H1 (cell line): Measurements from ENCODE around the gene SMARCA5. TPM values are rescaled to one million over a fixed set of nuclear protein-coding genes. Genes with fewer than 3 reads are reported as not detected.

Source experiments
- CTCF ChIA-PET: fragments of 300-600 bp; sonication (Branson Sonifier 250); formaldehyde crosslinking; loops from one replicate; lab custom pipeline; 2021; ENCODE audit not compliant: partially characterized antibody; lab: Charles Lee
- POLR2A ChIA-PET: fragments of 300-600 bp; sonication (Branson Sonifier 250); formaldehyde crosslinking; loops from one replicate; lab custom pipeline; 2021; ENCODE audit warnings: inconsistent platforms; ENCODE audit not compliant: partially characterized antibody; lab: Charles Lee
- DNase-seq, 2 experiments: peaks; one replicate each; pipeline versions ENCODE4 v3.0.0 to v3.0.0-alpha.2; 2010 to 2022; ENCODE audit warnings: low spot score in 2 of 2, low read depth in 1 of 2, mixed read lengths in 1 of 2
- FAIRE-seq: peaks from 2 replicates; lab custom pipeline; 2011; peaks lifted over from hg19 to GRCh38; lab: Jason Lieb, UNC
- H2AFZ ChIP-seq: 2 replicates; pipeline ENCODE4 v1.8.1; 2012; ENCODE audit warnings: low read length, inconsistent platforms
- H2AK5ac ChIP-seq: 2 replicates; pipeline ENCODE4 v1.6.1; 2013; ENCODE audit warnings: low read depth, low read length
- H2BK120ac ChIP-seq: replicated peaks from 2 replicates; pipeline ENCODE3; 2013; ENCODE audit warnings: low read depth, low read length, inconsistent platforms
- H2BK12ac ChIP-seq: 2 replicates; pipeline ENCODE4 v1.6.1; 2013; ENCODE audit warnings: low read depth, low read length
- H2BK15ac ChIP-seq: 2 replicates; pipeline ENCODE4 v1.6.1; 2013; ENCODE audit warnings: low read length
- H2BK20ac ChIP-seq: 2 replicates; pipeline ENCODE4 v1.6.1; 2013; ENCODE audit warnings: low read length
- H2BK5ac ChIP-seq: 2 replicates; pipeline ENCODE4 v1.6.1; 2013; ENCODE audit warnings: low read depth, low read length
- H3K14ac ChIP-seq: 2 replicates; pipeline ENCODE4 v1.6.1; 2013; ENCODE audit warnings: inconsistent platforms; ENCODE audit not compliant: insufficient read length
- H3K18ac ChIP-seq: 2 replicates; pipeline ENCODE4 v1.6.1; 2013; ENCODE audit warnings: low read length; ENCODE audit errors: extremely low read depth
- H3K23ac ChIP-seq: 2 replicates; pipeline ENCODE4 v1.6.1; 2013; ENCODE audit warnings: inconsistent platforms; ENCODE audit not compliant: insufficient read length
- H3K23me2 ChIP-seq: 2 replicates; pipeline ENCODE4 v1.6.1; 2013; ENCODE audit warnings: low read depth, low read length
- H3K27ac ChIP-seq: 2 replicates; pipeline ENCODE4 v1.6.1; 2011; ENCODE audit warnings: low read depth, low read length, inconsistent platforms
- H3K27me3 ChIP-seq, 4 experiments: replicated peaks in 1 of 4; 1 replicate in 1 of 4; 2 replicates in 3 of 4; pipeline versions ENCODE4 v1.6.1 to v1.8.1; 2011 to 2013; ENCODE audit warnings: low read length in 3 of 4, mild to moderate bottlenecking in 3 of 4, inconsistent platforms in 2 of 4, mixed read lengths in 2 of 4, moderate library complexity in 1 of 4; ENCODE audit not compliant: control insufficient read depth in 3 of 4, insufficient read depth in 3 of 4; ENCODE audit errors: extremely low read depth in 1 of 4
- H3K36me3 ChIP-seq, 4 experiments: 2 replicates each; pipeline versions ENCODE4 v1.6.1 to v1.8.1; 2011 to 2013; ENCODE audit warnings: mild to moderate bottlenecking in 4 of 4, low read length in 3 of 4, moderate library complexity in 2 of 4, control low read depth in 1 of 4, inconsistent platforms in 1 of 4; ENCODE audit not compliant: insufficient read depth in 4 of 4, control insufficient read depth in 2 of 4
- H3K4ac ChIP-seq: replicated peaks from 2 replicates; pipeline ENCODE3; 2013; ENCODE audit warnings: low read length, low read depth, mixed read lengths, inconsistent platforms; ENCODE audit not compliant: insufficient read length
- H3K4me1 ChIP-seq, 4 experiments: replicated peaks in 1 of 4; 1 replicate in 1 of 4; 2 replicates in 3 of 4; pipeline versions ENCODE4 v1.6.1 to v1.8.1; 2011 to 2013; ENCODE audit warnings: low read length in 3 of 4, inconsistent platforms in 2 of 4, mixed read lengths in 1 of 4; ENCODE audit not compliant: insufficient read depth in 4 of 4, control insufficient read depth in 3 of 4
- H3K4me2 ChIP-seq, 2 experiments: 2 replicates each; pipeline versions ENCODE4 v1.6.1 to v1.8.1; 2011 to 2013; ENCODE audit warnings: low read depth in 2 of 2, low read length in 2 of 2, control low read depth in 1 of 2, inconsistent platforms in 1 of 2, mild to moderate bottlenecking in 1 of 2; ENCODE audit not compliant: insufficient read depth in 1 of 2
- H3K4me3 ChIP-seq, 4 experiments: fragments of 200-600, 300-600 bp in 1 of 4; sonication (generic), shearing (Covaris generic), sonication (Bioruptor Twin) in 1 of 4; 2 replicates each; pipeline versions ENCODE4 v1.5.1 to v1.8.1; 2011 to 2016; ENCODE audit warnings: low read length in 4 of 4, low read depth in 3 of 4, control low read depth in 2 of 4, inconsistent platforms in 2 of 4, mild to moderate bottlenecking in 2 of 4, mixed read lengths in 1 of 4, moderate library complexity in 1 of 4; ENCODE audit not compliant: insufficient read depth in 2 of 4; ENCODE audit errors: extremely low read depth in 1 of 4
- H3K56ac ChIP-seq: replicated peaks from 2 replicates; pipeline ENCODE3; 2013; ENCODE audit warnings: low read depth, mild to moderate bottlenecking, mixed read lengths, low read length, inconsistent platforms; ENCODE audit not compliant: insufficient read length
- H3K79me1 ChIP-seq: 2 replicates; pipeline ENCODE4 v1.6.1; 2013; ENCODE audit warnings: low read depth, low read length, control low read depth
- H3K79me2 ChIP-seq, 2 experiments: 2 replicates each; pipeline versions ENCODE4 v1.6.1 to v1.8.1; 2012 to 2013; ENCODE audit warnings: low read length in 2 of 2, mild to moderate bottlenecking in 2 of 2, inconsistent platforms in 1 of 2; ENCODE audit not compliant: insufficient read depth in 2 of 2, control insufficient read depth in 1 of 2
- H3K9ac ChIP-seq, 4 experiments: replicated peaks in 1 of 4; 1 replicate in 1 of 4; 2 replicates in 3 of 4; pipeline versions ENCODE4 v1.6.1 to v1.8.1; 2011 to 2013; ENCODE audit warnings: low read depth in 3 of 4, low read length in 3 of 4, control low read depth in 2 of 4, mild to moderate bottlenecking in 2 of 4, moderate library complexity in 2 of 4, inconsistent platforms in 1 of 4; ENCODE audit errors: extremely low read depth in 1 of 4
- H3K9me3 ChIP-seq, 2 experiments: 2 replicates each; pipeline versions ENCODE4 v1.6.1 to v1.8.1; 2012 to 2013; ENCODE audit warnings: mild to moderate bottlenecking in 2 of 2, moderate library complexity in 2 of 2, control low read depth in 1 of 2, inconsistent platforms in 1 of 2, low read depth in 1 of 2, low read length in 1 of 2, mixed read lengths in 1 of 2; ENCODE audit not compliant: insufficient read depth in 2 of 2
- H4K20me1 ChIP-seq, 2 experiments: replicated peaks in 1 of 2; 2 replicates each; pipeline versions ENCODE3 to v1.8.1; 2011 to 2013; ENCODE audit warnings: inconsistent platforms in 2 of 2, low read length in 2 of 2, mild to moderate bottlenecking in 1 of 2; ENCODE audit not compliant: insufficient read depth in 2 of 2, control insufficient read depth in 1 of 2
- H4K5ac ChIP-seq: 2 replicates; pipeline ENCODE4 v1.6.1; 2013; ENCODE audit warnings: low read length, low read depth, mixed read lengths, inconsistent platforms; ENCODE audit not compliant: insufficient read length
- H4K8ac ChIP-seq: 2 replicates; pipeline ENCODE4 v1.8.0; 2013; ENCODE audit warnings: mild to moderate bottlenecking, moderate library complexity, low read length, inconsistent platforms; ENCODE audit not compliant: insufficient read depth; ENCODE audit errors: extremely low read depth
- H4K91ac ChIP-seq: replicated peaks from 2 replicates; pipeline ENCODE3; 2013; ENCODE audit warnings: low read length, mixed read lengths, inconsistent platforms; ENCODE audit not compliant: insufficient read length
- CEBPB ChIP-seq: IDR thresholded peaks from 2 replicates; pipeline ENCODE4 v1.6.1; 2012; ENCODE audit warnings: low read depth, low read length
- KDM5A ChIP-seq: fragments of 200-600 bp; IDR thresholded peaks from 2 replicates; pipeline ENCODE4 v1.7.1; 2012; ENCODE audit warnings: mild to moderate bottlenecking, low read length, inconsistent platforms, mixed read lengths
- SIX5 ChIP-seq: IDR thresholded peaks from 2 replicates; pipeline ENCODE4 v1.6.1; 2011; ENCODE audit warnings: mild to moderate bottlenecking, low read depth, low read length
- WGBS, 2 experiments: shearing (Covaris generic) in 1 of 2; methylation state at CpG; one replicate each; pipeline versions ENCODE4 v1.1.6 to v1.1.7; 2013 to 2015; ENCODE audit warnings: low lambda C conversion rate in 2 of 2, mixed read lengths in 2 of 2, inconsistent platforms in 1 of 2, low coverage in 1 of 2, missing lambda C conversion rate in 1 of 2; ENCODE audit not compliant: insufficient replicate concordance in 2 of 2, insufficient coverage in 1 of 2, insufficient read length in 1 of 2; ENCODE audit errors: extremely low coverage in 1 of 2, missing lambda C conversion rate in 1 of 2; 5-methylcytosine and 5-hydroxymethylcytosine counted together
- polyA plus RNA-seq, 7 experiments: library from polyadenylated mRNA; depleted of rRNA in 3 of 7; stranded (reverse) in 5 of 7; unstranded in 2 of 7; fragments of >200 nt in 5 of 7; fragments of 200-250 nt in 2 of 7; gene quantifications; 1 replicate in 5 of 7; 2 replicates in 1 of 7; 4 replicates in 1 of 7; pipeline versions ENCODE4 v1.2.1 to v1.2.3, GENCODE V29; 2011 to 2013; ENCODE audit warnings: missing spikeins in 2 of 7, mixed read lengths in 2 of 7
- total RNA-seq: library from RNA; stranded (reverse); fragmentation: NEBNext Ultra II Directional; extraction: Animal tissue kit (Norgen Biotek cat#: 25700); gene quantifications from 2 replicates; pipeline ENCODE4 v1.2.1, GENCODE V29; 2021

Gene SMARCA5
- total and polyA plus RNA-seq, 2 of the 8 experiments (the other 6 are each of a cell fraction or from before 2014, with no cell fraction given), result 13.9 to 112 TPM

DNA sequence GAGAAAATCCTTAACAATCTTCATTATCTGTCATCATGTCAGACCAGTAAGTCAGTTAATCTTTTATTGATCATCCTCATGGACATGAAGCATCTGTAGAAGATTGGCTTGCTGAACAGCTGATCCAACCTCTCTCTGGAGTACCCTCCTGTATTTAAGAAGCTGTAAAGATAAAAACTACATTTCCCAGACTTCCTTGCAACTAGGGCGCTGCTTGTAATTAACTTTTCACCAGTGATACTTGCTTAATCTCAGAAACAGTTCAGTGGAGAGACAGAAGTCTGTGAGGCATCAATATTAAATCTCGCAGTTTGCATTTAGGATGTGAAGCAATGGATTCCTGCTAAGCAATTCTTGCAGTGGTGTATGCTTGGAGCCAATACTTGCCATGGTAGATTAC is 36.0 kb upstream of the SMARCA5 start:
- H3K23ac ChIP-seq, result no peak overlapping the region
- TF ChIP-seq CEBPB (no peak), SIX5 (peak; percentile 45), KDM5A (no peak)
- TF ChIP-seq, all 59 proteins: peak for 1
- Histone ChIP-seq H2BK120ac (no peak overlapping the region), H2BK5ac (no peak overlapping the region), H2AK5ac (no peak overlapping the region), H3K9me3 (no peaks in the 10 kb centered on the region), H3K14ac (no peak overlapping the region), H3K9ac (no peak overlapping the region), H2AFZ (no peak overlapping the region), H4K5ac (no peak overlapping the region), H3K4me1 (no peaks in the 10 kb centered on the region), H3K27ac (no peak overlapping the region), H2BK12ac (no peak overlapping the region), H4K20me1 (no peaks in the 10 kb centered on the region), H3K4ac (no peak overlapping the region), H3K23me2 (no peaks in the 10 kb centered on the region), H3K36me3 (no peaks in the 10 kb centered on the region), H4K91ac (no peak overlapping the region), H2BK20ac (no peak overlapping the region), H3K27me3 (no peaks in the 10 kb centered on the region), H2BK15ac (no peak overlapping the region), H3K4me2 (no peak overlapping the region), H3K18ac (no peak overlapping the region), H4K8ac (no peak overlapping the region), H3K79me2 (no peaks in the 10 kb centered on the region), H3K4me3 (no peak overlapping the region), H3K56ac (no peak overlapping the region), H3K79me1 (no peaks in the 10 kb centered on the region)
- DNase-seq (no peak), FAIRE-seq (no peak)
- 79% methylated on average over 2 of the region's 2 CpGs; no CpG with 5 or more reads in 1 of the 2 experiments for WGBS, 2 experiments
- ChIA-PET POLR2A (interaction anchor here (0.7 kb wide), 1 partner anchor 26 kb away, joined by 3 read pairs; no protein-coding TSS in a partner anchor), CTCF (interaction anchor here (0.7 to 2.4 kb wide), 2 partner anchors 81 to 148 kb away, joined by 4 to 6 read pairs; no protein-coding TSS in a partner anchor)
